Measurements from ENCODE around the gene AEBP2.

- TF ChIP-seq POLR2A (IDR thresholded peaks at IDR 0.05; ENCODE audit: low read depth, low read length) (no peak; the same call in 1 of the 2 replicates), TAF1 (IDR thresholded peaks at IDR 0.05; ENCODE audit: borderline replicate concordance, low read depth, low read length) (no peak), POLR2AphosphoS5 (IDR thresholded peaks at IDR 0.05; ENCODE audit: low read depth, low read length) (0 out of 2 replicates have a peak, but pooled peaks have one; percentile 24)
These were observed 89.5 kb downstream of the AEBP2 start for GRCh38 chr12:19528750-19529149.

Data from GM12892 (cell line).